K562 treated with DMSO at 1 percent for 4 hours (cell line): ENCODE data around the gene ARPC1B. TPM values are rescaled to one million over a fixed set of nuclear protein-coding genes. Genes with fewer than 3 reads are reported as not detected.

Experiments used
- total RNA-seq: library from RNA; unstranded; fragments of 300-600 nt; gene quantifications from 2 replicates; pipeline ENCODE4 v1.2.3, GENCODE V29; 2022; ENCODE audit not compliant: insufficient read depth

Gene ARPC1B
- total RNA-seq: 694 and 695 TPM in 2 replicates

GRCh38 chr7:99374111-99375064 is at the start of gene ARPC1B:
TSS of gene ARPC1B (plus strand) at chr7:99374730. CDS start at chr7:99385715, 10,985 bp downstream.

GRCh38 chr7:99325592-99326407 is 48.7 kb upstream of the ARPC1B start, which contains the start of gene ARPC1A:
TSS of gene ARPC1A (plus strand) at chr7:99325898. CDS start at chr7:99333354, 7,456 bp downstream.

GRCh38 chr7:99408379-99409191 is 34.1 kb downstream of the ARPC1B start, which contains the start of the genes BUD31 and PDAP1:
TSS of gene BUD31 (plus strand) at chr7:99408969. CDS start at chr7:99411093, 2,124 bp downstream.
TSS of gene PDAP1 (minus strand) at chr7:99408597. CDS start at chr7:99408548, 49 bp downstream.

GRCh38 chr7:99438573-99439480 is 64.3 kb downstream of the ARPC1B start, which contains the start of the genes CPSF4 and PTCD1:
TSS of gene CPSF4 (plus strand) at chr7:99438943. CDS start at chr7:99439083, 140 bp downstream.
TSS of gene PTCD1 (minus strand) at chr7:99438798. CDS start at chr7:99435242, 3,556 bp downstream.

Other genes starting within 250 kb of the ARPC1B start
- gene SMURF1, start 230.6 kb upstream of the ARPC1B start, total RNA-seq: 13.8 and 13.9 TPM in 2 replicates
- not detected in 2 replicates for gene KPNA7, start 166.6 kb upstream of the ARPC1B start, total RNA-seq
- not detected in 2 replicates for gene MYH16, start 101.9 kb upstream of the ARPC1B start, total RNA-seq
- gene ARPC1A, start 48.8 kb upstream of the ARPC1B start, total RNA-seq: 111 and 120 TPM in 2 replicates
- 150 and 157 TPM in 2 replicates for gene PDAP1, start 33.9 kb downstream of the ARPC1B start, total RNA-seq
- 247 and 258 TPM in 2 replicates for gene BUD31, start 34.2 kb downstream of the ARPC1B start, total RNA-seq
- gene PTCD1, start 64.1 kb downstream of the ARPC1B start, total RNA-seq: 11.9 TPM in 2 replicates
- gene CPSF4, start 64.2 kb downstream of the ARPC1B start, total RNA-seq: 65.7 and 79.4 TPM in 2 replicates
- gene ATP5MF, start 91.4 kb downstream of the ARPC1B start, total RNA-seq: 1,122 and 1,257 TPM in 2 replicates
- gene ZNF789, start 98.2 kb downstream of the ARPC1B start, total RNA-seq: 11.5 and 14.3 TPM in 2 replicates
- 24.1 and 26.5 TPM in 2 replicates for gene ZNF394, start 125.6 kb downstream of the ARPC1B start, total RNA-seq
- 13.7 and 14.3 TPM in 2 replicates for gene ZKSCAN5, start 129.9 kb downstream of the ARPC1B start, total RNA-seq
- gene FAM200A, start 177.4 kb downstream of the ARPC1B start, total RNA-seq: 5.7 and 5.8 TPM in 2 replicates
- gene ZNF655, start 183.9 kb downstream of the ARPC1B start, total RNA-seq: 56.3 and 64.4 TPM in 2 replicates
- gene TMEM225B, start 223.5 kb downstream of the ARPC1B start, total RNA-seq: not detected in 2 replicates
- 8.7 and 9.4 TPM in 2 replicates for gene ZSCAN25, start 242.2 kb downstream of the ARPC1B start, total RNA-seq